GM23248 (cell line): ENCODE results near the gene ARFIP2.

Experiments
- EZH2 ChIP-seq: fragments of 200-600 bp; sonication (generic); IDR thresholded peaks from 2 replicates; pipeline ENCODE4 v1.6.1; 2018; ENCODE audit warnings: antibody characterized with exemption, mild to moderate bottlenecking; ENCODE audit not compliant: insufficient read depth, poor library complexity, severe bottlenecking
- EZH2phosphoT487 ChIP-seq: fragments of 200-600 bp; sonication (generic); IDR thresholded peaks from 2 replicates; pipeline ENCODE4 v1.6.1; 2018; ENCODE audit warnings: antibody characterized with exemption, moderate library complexity, mild to moderate bottlenecking, low read depth; ENCODE audit not compliant: insufficient read depth

DNA sequence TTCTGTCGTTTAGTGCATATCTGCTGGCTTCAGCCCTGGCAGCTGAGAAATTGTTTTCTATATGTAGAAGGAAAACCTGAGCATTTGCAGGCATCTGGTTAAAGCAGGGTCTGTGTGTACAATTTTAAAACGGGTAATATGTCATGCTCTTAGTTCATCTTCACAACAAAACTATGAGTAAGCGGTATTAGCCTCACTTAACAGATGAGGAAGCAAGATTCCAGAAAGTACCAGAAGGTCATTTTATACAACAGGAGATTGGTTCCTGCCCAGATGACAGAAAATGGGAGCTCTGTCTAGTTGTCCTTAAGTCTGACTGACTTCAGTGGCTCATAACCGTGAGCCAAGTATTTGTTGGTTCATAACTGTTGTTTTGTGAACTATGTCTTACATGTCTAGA, 1.3 kb upstream of the ARFIP2 start:
- TF ChIP-seq EZH2 (no peak), EZH2phosphoT487 (no peak)
